ENCODE data around the gene AVPI1. TPM values are rescaled to one million over a fixed set of nuclear protein-coding genes. Genes with fewer than 3 reads are reported as not detected.

Gene AVPI1
- total and polyA plus RNA-seq, 2 of the 13 experiments (the other 11 are each of a cell fraction or from before 2014, with no cell fraction given) = 39.8 to 61.2 TPM

- TF ChIP-seq ZMAT3 (CRISPR knock-in tag; conservative IDR thresholded peaks at IDR 0.05) (no peak), NR2F2 (IDR thresholded peaks at IDR 0.05; ENCODE audit: borderline replicate concordance, low read depth) (peak; percentile 33; the same call in 1 of the 2 replicates), ATF7 (IDR thresholded peaks at IDR 0.05) (0 out of 2 replicates have a peak, but pooled peaks have one; percentile 12), ATF7 (CRISPR knock-in tag; IDR thresholded peaks at IDR 0.05) (no peak), PLRG1 (conservative IDR thresholded peaks at IDR 0.05) (no peak), MIER2 (CRISPR knock-in tag; IDR thresholded peaks at IDR 0.05) (no peak), PHB2 (IDR thresholded peaks at IDR 0.05; ENCODE audit: partially characterized antibody) (no peak), ATM (IDR thresholded peaks at IDR 0.05; ENCODE audit: borderline replicate concordance) (no peak), PRDM10 (CRISPR knock-in tag; IDR thresholded peaks at IDR 0.05; ENCODE audit: low read depth) (no peak), SMAD9 (CRISPR knock-in tag; IDR thresholded peaks at IDR 0.05) (no peak), ARID5B (CRISPR knock-in tag; IDR thresholded peaks at IDR 0.05) (peak; percentile 32), NCOR1 (IDR thresholded peaks at IDR 0.05; ENCODE audit: borderline replicate concordance, low read length) (peak; percentile 85), CCAR2 (optimal IDR thresholded peaks at IDR 0.05; ENCODE audit: low read depth, low read length) (no peak), MAF1 (CRISPR knock-in tag; IDR thresholded peaks at IDR 0.05; ENCODE audit: borderline replicate concordance) (no peak), CREM (IDR thresholded peaks at IDR 0.05) (peak; percentile 75), CREM (CRISPR knock-in tag; IDR thresholded peaks at IDR 0.05) (no peak), ZNF543 (CRISPR knock-in tag; IDR thresholded peaks at IDR 0.05) (no peak), ZNF333 (CRISPR knock-in tag; IDR thresholded peaks at IDR 0.05; ENCODE audit: borderline replicate concordance) (no peak), ZNF431 (CRISPR knock-in tag; IDR thresholded peaks at IDR 0.05; ENCODE audit: borderline replicate concordance, low read depth) (no peak), SALL2 (CRISPR knock-in tag; IDR thresholded peaks at IDR 0.05) (no peak), ZNF577 (CRISPR knock-in tag; IDR thresholded peaks at IDR 0.05; ENCODE audit: borderline replicate concordance, low read depth) (no peak), ZNF230 (CRISPR knock-in tag; IDR thresholded peaks at IDR 0.05) (no peak), RARA (CRISPR knock-in tag; IDR thresholded peaks at IDR 0.05) (peak; percentile 53), MED1 (CRISPR knock-in tag; IDR thresholded peaks at IDR 0.05) (0 out of 2 replicates have a peak, but pooled peaks have one; percentile 36)
- TF ChIP-seq, protein P1, sequence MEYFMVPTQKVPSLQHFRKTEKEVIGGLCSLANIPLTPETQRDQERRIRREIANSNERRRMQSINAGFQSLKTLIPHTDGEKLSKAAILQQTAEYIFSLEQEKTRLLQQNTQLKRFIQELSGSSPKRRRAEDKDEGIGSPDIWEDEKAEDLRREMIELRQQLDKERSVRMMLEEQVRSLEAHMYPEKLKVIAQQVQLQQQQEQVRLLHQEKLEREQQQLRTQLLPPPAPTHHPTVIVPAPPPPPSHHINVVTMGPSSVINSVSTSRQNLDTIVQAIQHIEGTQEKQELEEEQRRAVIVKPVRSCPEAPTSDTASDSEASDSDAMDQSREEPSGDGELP (IDR thresholded peaks at IDR 0.05; ENCODE audit: borderline replicate concordance, low read depth) = no peak
Observed at GRCh38 chr10:97684866-97685394, 2.1 kb downstream of the AVPI1 start (continued).

Data from HepG2 (cell line).